GM20000 (cell line): ENCODE results near the gene MAP7D2.

ENCODE experiments used
- DNase-seq: peaks from one replicate; pipeline ENCODE4 v3.0.0; 2012; ENCODE audit warnings: low spot score
- TF ChIP-seq, protein P1 (sequence below): IDR thresholded peaks from 2 replicates; pipeline ENCODE4 v1.5.1; 2012; ENCODE audit warnings: mild to moderate bottlenecking, control low read depth; ENCODE audit errors: extremely low read depth, missing control alignments

Gene MAP7D2

DNA sequence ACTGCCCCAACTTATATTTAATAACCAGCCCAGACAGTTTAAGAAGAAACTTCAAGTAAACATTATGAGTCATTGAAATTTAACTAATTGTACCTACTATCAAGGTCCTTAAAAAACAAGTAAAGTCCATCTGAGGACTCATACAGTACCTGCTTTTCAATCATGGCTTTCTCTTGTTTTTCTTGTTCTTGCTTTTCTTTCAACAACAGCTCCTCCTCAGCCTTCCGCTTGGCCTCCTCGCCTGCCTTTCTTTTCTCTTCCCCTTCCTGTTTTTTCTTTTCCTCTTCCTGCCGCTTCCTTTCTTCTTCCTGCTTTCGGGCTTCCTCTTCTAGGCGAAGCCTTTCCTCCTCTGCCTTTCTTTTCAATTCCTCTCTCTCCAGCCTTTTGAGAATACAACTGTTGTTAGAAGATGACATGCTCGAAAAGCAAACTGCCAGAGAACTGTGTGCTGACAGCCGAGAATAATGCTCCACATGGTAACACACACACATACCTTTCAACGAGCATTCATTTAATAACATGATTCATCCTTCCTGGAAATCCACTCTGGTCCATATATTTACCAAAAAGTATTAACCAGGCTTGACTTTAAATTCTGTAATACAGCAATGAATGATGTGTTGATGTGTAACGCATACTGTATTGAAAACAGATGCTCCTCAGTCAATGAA is 100.6 kb downstream of the MAP7D2 start:
- TF ChIP-seq, protein P1, sequence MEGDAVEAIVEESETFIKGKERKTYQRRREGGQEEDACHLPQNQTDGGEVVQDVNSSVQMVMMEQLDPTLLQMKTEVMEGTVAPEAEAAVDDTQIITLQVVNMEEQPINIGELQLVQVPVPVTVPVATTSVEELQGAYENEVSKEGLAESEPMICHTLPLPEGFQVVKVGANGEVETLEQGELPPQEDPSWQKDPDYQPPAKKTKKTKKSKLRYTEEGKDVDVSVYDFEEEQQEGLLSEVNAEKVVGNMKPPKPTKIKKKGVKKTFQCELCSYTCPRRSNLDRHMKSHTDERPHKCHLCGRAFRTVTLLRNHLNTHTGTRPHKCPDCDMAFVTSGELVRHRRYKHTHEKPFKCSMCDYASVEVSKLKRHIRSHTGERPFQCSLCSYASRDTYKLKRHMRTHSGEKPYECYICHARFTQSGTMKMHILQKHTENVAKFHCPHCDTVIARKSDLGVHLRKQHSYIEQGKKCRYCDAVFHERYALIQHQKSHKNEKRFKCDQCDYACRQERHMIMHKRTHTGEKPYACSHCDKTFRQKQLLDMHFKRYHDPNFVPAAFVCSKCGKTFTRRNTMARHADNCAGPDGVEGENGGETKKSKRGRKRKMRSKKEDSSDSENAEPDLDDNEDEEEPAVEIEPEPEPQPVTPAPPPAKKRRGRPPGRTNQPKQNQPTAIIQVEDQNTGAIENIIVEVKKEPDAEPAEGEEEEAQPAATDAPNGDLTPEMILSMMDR: no peak
- no peak for DNase-seq

DNA sequence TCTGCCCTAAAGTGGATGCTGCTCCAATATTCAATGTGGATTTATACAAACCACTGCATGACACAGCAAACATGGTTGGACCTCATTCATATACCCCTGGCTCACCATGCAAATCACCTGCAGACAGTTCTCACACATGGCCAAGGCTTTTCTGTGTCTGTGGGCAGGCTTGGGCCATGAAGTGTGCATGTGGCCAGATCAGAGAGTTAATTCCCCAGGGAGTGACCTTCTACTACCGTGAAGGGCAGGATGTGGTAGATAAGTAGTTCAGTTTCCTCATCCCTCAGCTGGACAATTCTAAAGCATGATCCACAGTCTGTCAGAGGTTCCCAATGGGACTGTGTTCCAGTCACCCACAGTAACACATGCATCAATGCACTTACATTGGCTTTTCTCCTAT is 101.3 kb downstream of the MAP7D2 start:
- no peak for DNase-seq
- TF ChIP-seq, protein P1: no peak

DNA sequence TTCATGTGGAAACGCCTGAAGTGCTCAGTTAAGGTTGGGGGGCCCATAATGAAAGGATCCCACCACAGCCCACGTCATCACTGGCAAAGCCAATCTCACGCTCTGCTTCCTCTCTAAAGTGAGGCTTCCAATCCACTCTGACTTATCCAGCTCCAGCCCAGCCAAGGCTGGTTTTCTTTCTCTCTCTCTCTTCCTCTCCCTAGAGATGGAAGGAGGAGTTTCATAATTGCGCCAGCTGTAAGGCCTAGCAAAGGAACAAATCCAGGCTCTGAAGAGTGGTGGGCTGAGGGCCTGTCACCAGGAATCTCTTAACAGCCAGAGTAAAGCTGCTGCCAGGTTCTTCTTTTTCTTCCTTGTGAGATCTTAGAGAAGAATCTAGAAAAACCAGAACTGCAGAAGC is 105.1 kb downstream of the MAP7D2 start:
- no peak for DNase-seq
- TF ChIP-seq, protein P1: no peak

DNA sequence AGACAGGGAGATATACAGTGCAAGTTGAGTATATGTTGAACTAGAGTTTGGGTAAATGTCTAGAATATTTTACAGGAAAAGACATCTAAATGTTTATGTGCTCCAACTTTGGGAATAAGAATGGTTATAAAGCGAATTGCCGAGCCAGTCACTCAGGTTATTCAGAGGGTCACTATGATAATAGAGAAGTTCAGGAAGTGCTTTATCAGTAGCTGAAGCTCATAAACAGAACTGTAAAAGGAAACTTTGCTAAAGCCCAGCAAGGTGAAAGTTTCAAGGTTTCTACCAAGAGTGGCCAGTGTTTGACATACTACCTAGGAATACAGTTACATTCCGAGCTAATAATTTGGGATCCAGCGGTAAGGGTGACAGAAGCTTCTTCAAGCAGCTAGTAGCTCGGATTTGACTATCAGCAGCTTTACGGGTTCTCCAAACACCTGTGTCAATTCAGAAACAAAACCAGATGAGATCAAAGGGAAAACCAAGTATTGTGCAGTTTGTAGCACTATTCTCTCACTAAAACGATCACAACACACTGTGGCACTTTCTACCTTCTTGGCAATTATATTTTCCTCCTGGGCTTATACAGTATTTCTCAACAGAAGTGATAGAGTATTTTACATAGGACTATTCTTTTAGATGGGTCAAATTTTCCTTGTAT is 108.6 kb downstream of the MAP7D2 start:
- no peak for DNase-seq
- TF ChIP-seq, protein P1: no peak

DNA sequence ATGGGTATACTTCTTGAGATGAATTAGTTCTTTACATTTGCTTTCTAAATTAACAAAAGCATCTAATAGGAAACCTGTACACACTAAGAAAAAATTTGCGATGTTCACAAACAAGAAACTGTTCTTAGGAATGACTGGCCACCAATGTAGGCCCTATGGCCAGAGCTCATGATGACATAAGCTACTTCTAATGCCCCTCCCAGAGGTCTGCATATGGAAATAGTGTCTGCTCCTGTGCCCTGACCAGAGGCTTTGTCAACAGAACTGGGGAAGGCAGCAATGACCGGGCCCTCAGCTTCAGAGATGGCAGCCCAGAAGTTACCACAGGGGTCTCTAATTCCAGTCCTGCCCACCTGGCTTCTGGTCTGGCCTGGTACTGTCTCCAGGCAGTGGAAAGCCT is 110.8 kb downstream of the MAP7D2 start:
- DNase-seq: no peak
- TF ChIP-seq, protein P1: no peak

DNA sequence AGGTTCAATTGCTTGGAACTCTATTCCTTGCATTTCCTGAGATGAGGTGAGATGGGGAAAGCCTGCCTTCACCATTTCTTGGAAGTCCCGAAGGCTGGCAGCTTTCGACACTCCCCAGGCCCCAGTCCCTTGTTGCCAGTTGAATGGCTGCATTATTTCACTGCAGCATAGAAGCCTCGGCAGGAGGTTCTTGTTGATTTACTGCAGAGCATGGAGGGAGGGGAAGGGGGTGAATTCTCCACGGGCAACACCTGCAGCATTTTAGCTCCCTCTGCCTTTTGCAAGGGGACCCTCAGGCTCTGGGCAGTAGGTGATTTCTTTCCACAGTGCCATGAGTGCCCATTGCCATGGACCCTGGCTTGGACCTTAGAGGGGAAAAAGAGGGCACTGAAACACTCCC is 115.1 kb downstream of the MAP7D2 start:
- TF ChIP-seq, protein P1: no peak
- no peak for DNase-seq

DNA sequence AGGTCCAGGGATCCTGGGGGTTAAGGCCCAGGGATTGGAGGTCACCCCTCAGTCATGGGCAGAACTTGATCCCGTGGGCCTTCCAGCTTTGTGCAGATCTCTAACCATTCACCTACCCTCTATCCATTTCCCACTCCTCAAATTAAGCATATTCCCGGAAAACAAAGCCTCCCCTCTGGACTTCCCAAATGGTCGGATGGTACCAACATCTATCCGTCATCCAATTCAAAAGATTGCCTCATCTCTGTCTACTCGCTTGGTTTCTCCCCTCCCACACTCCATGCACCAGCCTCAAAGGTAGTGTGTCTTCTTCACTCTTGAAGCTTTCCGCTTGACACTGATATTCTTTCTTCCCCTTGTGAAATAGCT is 125.4 kb downstream of the MAP7D2 start:
- peak; percentile 3 for DNase-seq

More for the DNA sequence above, 125.4 kb downstream of the MAP7D2 start:
- TF ChIP-seq, protein P1: no peak
